ENCODE data around the gene PHF21B.

Gene PHF21B

DNA sequence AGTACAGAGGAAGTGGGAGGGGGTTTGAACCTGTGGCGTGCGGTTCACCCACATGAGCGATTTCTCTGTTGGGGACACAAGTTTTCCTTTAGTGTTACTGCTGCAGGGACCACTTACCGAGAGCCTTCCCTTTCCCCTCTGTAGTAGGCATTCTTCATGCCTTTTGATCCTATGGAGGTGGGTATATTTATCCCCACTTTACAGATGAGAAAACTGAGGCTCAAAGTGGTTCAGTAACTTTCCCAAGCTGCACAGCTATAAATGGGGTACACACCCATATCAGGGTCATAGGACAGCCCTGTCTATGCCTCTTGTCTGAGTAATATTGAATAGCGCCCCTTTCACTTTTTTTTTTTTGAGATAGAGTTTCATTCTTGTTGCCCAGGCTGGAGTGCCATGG is 3.3 kb upstream of the PHF21B start:
- no peak for DNase-seq

DNA sequence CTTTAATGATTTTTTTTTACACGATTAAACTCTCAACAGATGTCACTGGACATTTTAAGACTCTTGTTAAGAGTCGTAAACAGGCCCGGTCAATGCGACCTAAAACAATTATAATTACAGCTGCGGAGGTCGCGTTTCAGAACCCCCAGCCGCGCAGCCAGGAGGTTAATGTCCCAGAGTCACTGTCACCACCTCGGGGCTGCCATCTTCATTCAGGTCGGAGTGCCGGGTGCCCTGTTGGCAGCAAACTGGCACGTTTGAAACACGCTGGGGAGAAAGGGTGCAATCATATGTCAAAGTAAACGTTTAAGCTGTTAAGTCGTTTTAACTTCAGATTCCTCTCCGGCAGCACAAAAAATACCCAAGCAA is 711 bp upstream of the PHF21B start:
- no peak for DNase-seq

GRCh38 chr22:45008751-45009605 is 827 bp downstream of the PHF21B start:
- DNase-seq: no peak

GRCh38 chr22:45008186-45008681 is 1.6 kb downstream of the PHF21B start:
- DNase-seq: no peak

DNA sequence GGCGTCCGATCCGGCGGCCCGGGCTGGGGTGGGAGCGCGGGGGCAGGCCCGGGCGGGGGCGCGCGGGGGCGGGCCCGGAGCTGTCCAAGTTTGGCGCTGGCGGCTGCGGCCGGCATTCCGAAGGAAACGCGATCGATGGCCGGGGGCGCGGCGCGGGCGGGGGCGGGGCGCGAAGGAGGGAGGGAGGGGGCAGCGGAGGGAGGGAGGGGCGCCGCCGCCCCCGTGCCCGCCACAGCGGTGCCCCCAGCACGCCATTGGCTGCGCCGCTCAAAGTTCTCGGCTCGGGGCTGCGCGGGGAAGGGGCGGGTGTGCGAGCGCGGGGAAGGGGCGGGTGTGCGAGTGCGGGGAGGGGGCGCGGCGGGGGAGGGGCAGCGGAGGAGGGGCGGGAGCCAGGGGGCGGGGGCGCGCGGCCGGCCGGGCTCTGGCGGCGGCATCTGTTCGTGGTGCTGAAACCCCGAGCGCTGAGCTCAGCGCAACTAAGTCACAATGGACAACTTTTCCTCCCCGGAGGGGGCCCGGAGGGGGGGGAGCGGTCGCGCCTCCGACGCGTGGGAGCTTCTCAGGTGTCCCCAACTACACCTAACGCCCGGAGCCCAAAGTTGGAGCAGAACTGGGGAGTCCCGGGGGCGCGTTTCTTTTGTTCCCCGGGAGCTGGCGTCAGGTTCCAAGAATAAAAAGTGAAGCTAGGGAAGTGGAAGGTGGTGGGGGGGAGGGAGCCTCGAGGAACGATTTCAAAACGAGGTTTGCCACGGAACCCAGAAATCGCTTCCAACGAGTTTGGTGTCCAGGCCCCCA is 2.2 kb downstream of the PHF21B start:
- DNase-seq: no peak

DNA sequence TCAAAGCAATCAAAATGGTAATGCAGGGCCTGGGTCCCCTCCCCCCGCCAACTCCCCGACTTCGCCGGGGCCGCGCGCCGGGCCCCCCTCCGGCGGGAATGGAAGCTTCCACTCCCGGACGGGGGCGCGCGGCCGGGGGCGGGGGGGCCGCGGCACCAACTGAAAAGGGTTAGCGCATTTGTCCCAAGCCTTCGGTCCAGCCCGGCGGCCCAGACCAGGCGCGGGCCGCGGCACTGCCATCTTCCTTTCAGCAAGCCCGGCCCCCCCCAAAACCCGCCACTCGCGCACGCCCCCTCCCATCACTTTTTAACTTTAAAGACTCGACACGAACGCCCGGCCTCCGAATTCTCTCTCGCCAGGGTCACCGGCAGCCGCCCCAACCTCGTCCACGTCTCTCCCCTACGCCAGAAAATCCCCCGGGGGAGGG is 2.8 kb downstream of the PHF21B start:
- DNase-seq: no peak

- no peak for DNase-seq
These were observed 3.5 kb downstream of the PHF21B start for GRCh38 chr22:45006111-45006963.

- no peak for DNase-seq
These were observed 8.2 kb downstream of the PHF21B start for GRCh38 chr22:45001653-45002052.

GRCh38 chr22:45000330-45000729 is 9.5 kb downstream of the PHF21B start:
- no peak for DNase-seq

DNA sequence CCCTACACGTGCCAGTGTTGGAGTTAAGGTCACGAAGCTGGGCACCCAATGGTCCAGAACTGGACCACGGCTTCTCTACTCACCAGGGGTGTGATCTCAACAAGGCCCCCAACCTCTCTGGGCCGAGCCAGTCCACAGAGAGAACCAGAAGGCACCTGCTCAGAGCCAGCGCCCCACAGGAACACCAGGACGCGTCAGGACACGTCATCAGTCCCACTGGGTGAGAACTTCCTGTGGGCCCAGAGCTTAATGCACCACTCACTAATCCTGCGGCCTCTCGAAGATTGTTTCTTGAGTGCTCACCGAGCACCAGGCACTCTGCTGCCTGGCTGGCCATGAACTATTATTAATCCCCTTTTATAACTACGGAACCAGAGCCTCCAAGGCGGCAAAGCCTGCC is 10.1 kb downstream of the PHF21B start:
- no peak for DNase-seq

- no peak for DNase-seq
These were observed 10.6 kb downstream of the PHF21B start for GRCh38 chr22:44999231-44999630.

- no peak for DNase-seq
These were observed 11.5 kb downstream of the PHF21B start for GRCh38 chr22:44998296-44998695.

GRCh38 chr22:44997060-44997459 is 12.7 kb downstream of the PHF21B start:
- no peak for DNase-seq

DNA sequence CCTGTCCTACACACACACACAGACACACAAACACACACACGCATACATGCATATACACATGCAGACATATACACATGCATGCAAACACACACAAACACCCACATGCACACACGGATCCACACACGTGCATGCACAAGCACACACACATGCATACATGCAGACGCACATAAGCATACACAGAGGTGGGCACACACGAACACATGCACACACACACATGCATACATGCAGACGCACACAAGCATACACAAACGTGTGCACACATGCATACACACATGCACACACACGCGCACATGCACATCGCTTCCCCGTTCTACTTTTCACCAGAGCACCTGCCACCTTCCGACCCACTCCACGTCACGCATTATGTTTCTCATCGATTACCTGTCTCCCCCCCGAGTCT is 13.2 kb downstream of the PHF21B start:
- no peak for DNase-seq

DNA sequence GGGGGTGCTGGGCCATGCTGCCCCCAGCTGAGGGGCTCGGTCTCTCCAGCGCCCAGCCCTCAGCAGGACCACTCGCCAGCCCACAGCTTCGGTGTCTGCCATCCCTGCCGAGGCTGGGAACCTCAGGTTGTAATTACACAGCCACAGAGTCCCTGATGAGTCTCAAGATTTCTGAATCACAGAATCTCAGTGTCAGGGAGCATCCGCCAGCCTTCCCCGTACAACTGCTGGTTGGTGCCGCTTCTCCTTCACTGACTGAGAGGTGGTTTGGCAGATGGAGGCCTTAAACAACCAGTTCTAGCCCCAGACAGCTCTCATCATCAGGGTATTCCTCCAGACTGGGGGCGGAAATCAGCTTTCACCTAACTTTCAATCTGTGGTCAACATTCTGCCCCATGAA is 13.7 kb downstream of the PHF21B start:
- no peak for DNase-seq

GRCh38 chr22:44995715-44996114 is 14.1 kb downstream of the PHF21B start:
- no peak for DNase-seq

DNA sequence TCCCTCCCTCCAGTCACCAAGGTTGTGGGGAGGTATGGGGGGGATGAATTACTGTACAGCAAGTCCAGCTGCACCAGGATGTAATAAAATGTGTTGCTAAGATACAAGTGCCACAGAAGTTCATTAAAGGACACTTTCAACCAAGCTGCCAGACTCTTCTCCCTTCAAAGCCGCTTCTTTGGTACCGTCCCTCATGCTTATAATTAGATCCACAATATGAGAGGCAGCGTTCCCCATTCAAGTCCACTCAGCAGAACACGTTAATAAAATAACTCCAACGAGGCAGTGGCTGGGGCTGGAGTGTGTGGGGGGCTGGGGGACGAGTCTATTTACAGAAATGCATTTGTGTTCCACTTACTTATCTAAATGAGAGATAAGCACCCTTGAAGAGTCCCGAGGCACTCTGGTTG is 14.7 kb downstream of the PHF21B start:
- DNase-seq: no peak

GRCh38 chr22:44994399-44995104 is 15.3 kb downstream of the PHF21B start:
- DNase-seq: no peak

DNA sequence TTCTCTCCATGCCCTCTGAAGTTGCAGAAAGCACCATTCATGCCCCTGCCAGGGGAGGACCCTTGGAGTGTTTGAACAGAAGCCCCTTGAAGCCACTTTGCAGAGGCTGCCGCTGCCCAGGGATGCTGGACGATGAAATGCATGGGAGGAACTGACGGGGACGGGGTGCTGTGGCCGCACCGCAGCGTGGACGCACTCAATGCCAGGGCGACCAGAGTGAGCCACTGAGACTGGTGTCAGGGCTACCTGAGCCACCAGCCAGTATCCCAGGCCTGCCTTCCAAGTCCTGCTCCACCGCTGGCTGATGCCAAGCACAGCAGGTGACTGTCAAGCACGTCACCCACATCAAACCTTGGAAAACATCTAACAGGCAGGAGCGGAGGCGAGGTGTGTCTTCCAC is 17.6 kb downstream of the PHF21B start:
- no peak for DNase-seq

DNA sequence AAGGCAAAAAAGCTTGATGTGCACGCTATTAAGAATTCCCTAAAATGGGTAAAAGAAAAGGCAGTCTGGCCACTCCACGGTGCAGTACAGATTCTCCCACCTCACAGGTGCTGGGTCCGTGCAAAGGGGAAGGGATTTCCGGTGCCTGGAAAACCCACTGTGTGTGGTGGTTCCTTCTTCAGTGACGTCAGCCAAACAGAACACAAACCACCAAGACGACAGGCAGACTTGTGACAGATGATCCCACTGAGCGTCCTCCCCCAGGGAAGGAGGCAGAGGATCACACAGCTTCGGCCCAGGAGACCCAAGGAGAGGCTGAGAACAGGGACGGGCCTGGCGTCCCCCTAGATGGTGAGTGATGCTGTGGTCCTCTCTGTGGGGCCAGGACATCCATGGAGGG is 18.6 kb downstream of the PHF21B start:
- no peak for DNase-seq

- no peak for DNase-seq
These were observed 19.0 kb downstream of the PHF21B start for GRCh38 chr22:44990810-44991209.

GRCh38 chr22:44990328-44990727 is 19.5 kb downstream of the PHF21B start:
- no peak for DNase-seq
